Measurements from ENCODE around the gene LGALS7.

DNA sequence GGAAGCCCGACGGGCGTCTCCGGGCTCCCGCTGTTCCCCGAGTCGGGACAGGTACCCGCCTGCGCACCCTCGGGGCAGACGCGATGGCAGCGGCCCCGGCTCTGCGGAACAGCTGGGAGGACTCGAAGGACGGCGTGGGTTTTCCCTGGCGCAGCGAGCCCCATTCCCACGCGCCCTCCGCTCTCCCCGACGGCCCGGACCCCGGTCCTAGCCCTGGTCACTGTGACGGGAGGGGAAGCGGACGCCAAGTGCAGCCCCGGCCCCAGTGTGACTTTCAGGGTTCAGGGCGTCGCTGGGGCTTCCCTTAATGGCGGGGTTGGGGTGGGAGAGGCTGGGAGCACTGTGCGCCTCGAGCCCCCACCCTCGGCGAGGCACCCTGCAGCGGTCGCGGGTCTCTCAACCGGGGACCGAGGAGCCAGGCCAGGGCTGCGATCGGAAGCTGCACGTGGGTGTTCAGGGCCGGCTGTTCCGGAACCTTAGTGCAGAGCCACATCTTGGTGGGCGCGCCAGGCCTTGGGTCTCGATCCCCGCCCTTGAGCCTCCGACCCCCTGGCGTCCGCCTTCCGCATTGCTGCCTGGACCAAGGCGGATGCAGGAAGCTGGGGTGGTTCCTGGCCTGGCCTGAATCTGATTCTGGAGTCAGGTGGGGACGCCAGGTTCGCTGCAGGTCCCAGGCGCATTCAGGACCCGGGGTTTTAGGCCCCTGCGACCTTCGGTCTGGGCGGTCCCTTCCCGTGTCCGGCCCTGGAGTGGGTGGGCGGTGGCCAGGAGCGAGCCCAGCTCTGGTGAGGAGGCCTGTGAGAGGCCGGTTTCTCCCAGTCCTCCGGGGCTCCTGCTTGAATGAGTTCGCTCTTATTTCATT is 19.2 kb upstream of the LGALS7 start:
- TF ChIP-seq CTCF (IDR thresholded peaks at IDR 0.05) (peak in 1 of 3 experiments; percentile 16), POLR2AphosphoS5 (IDR thresholded peaks at IDR 0.05; ENCODE audit: insufficient read depth in 1 of 2, low read depth in 1 of 2) (no peak), POLR2A (IDR thresholded peaks at IDR 0.05) (no peak)

Measured in vagina (tissue), 2 donors.